ENCODE data around the gene RNF113B.

RNF113B gene

GRCh38 chr13:98221234-98221633 lies 44.2 kb upstream of the RNF113B start:
- Histone ChIP-seq H3K36me3 (ENCODE audit: insufficient read depth, low read length) (no peaks in the 10 kb centered on the region), H3K4me3 (ENCODE audit: low read depth in 1 of 2, low read length in 2 of 2) (no peak overlapping the region), H3K9ac (ENCODE audit: low read depth, low read length) (no peak overlapping the region), H4K20me1 (ENCODE audit: insufficient read depth, low read length) (no peaks in the 10 kb centered on the region; the same call in 1 of the 2 replicates), H3K27me3 (ENCODE audit: insufficient read depth, low read length, poor library complexity) (peaks cover 6% of the 10 kb centered on the region), H3K79me2 (ENCODE audit: insufficient read depth, low read length) (no peaks in the 10 kb centered on the region), H2AFZ (ENCODE audit: low read depth, low read length) (no peak overlapping the region), H3K27ac (ENCODE audit: low read length) (no peak overlapping the region), H3K4me1 (ENCODE audit: insufficient read depth, low read length) (no peaks in the 10 kb centered on the region), H3K9me3 (ENCODE audit: insufficient read depth, low read length, severe bottlenecking) (no peaks in the 10 kb centered on the region), H3K4me2 (ENCODE audit: insufficient read depth, low read length) (no peak overlapping the region)
- no peak for TF ChIP-seq EZH2 (IDR thresholded peaks at IDR 0.05; ENCODE audit: borderline replicate concordance, low read depth, low read length, severe bottlenecking)
- no peak for TF ChIP-seq CTCF (IDR thresholded peaks at IDR 0.05; ENCODE audit: borderline replicate concordance, extremely low read depth, low read length, poor library complexity, severe bottlenecking)
- no peak for DNase-seq
- no peak for ATAC-seq (ENCODE audit: insufficient read depth, low read depth)

GRCh38 chr13:98220271-98220791 lies 43.3 kb upstream of the RNF113B start:
- Histone ChIP-seq H3K4me1 (ENCODE audit: insufficient read depth, low read length) (no peaks in the 10 kb centered on the region), H3K9me3 (ENCODE audit: insufficient read depth, low read length, severe bottlenecking) (no peaks in the 10 kb centered on the region), H2AFZ (ENCODE audit: low read depth, low read length) (no peak overlapping the region), H4K20me1 (ENCODE audit: insufficient read depth, low read length) (no peaks in the 10 kb centered on the region; the same call in 1 of the 2 replicates), H3K36me3 (ENCODE audit: insufficient read depth, low read length) (no peaks in the 10 kb centered on the region), H3K27ac (ENCODE audit: low read length) (no peak overlapping the region), H3K4me2 (ENCODE audit: insufficient read depth, low read length) (no peak overlapping the region), H3K4me3 (ENCODE audit: low read depth in 1 of 2, low read length in 2 of 2) (no peak overlapping the region), H3K27me3 (ENCODE audit: insufficient read depth, low read length, poor library complexity) (peaks cover 6% of the 10 kb centered on the region), H3K79me2 (ENCODE audit: insufficient read depth, low read length) (no peaks in the 10 kb centered on the region), H3K9ac (ENCODE audit: low read depth, low read length) (no peak overlapping the region)
- TF ChIP-seq CTCF (IDR thresholded peaks at IDR 0.05; ENCODE audit: borderline replicate concordance, extremely low read depth, low read length, poor library complexity, severe bottlenecking): no peak
- TF ChIP-seq EZH2 (IDR thresholded peaks at IDR 0.05; ENCODE audit: borderline replicate concordance, low read depth, low read length, severe bottlenecking): no peak
- DNase-seq (no peak), ATAC-seq (ENCODE audit: insufficient read depth, low read depth) (no peak)

GRCh38 chr13:98219685-98220084 lies 42.6 kb upstream of the RNF113B start:
- Histone ChIP-seq H3K27me3 (ENCODE audit: insufficient read depth, low read length, poor library complexity) (peaks cover 5% of the 10 kb centered on the region), H2AFZ (ENCODE audit: low read depth, low read length) (no peak overlapping the region), H4K20me1 (ENCODE audit: insufficient read depth, low read length) (no peaks in the 10 kb centered on the region; the same call in 1 of the 2 replicates), H3K4me1 (ENCODE audit: insufficient read depth, low read length) (no peaks in the 10 kb centered on the region), H3K27ac (ENCODE audit: low read length) (no peak overlapping the region), H3K9me3 (ENCODE audit: insufficient read depth, low read length, severe bottlenecking) (no peaks in the 10 kb centered on the region), H3K36me3 (ENCODE audit: insufficient read depth, low read length) (no peaks in the 10 kb centered on the region), H3K79me2 (ENCODE audit: insufficient read depth, low read length) (no peaks in the 10 kb centered on the region), H3K4me2 (ENCODE audit: insufficient read depth, low read length) (no peak overlapping the region), H3K4me3 (ENCODE audit: low read depth in 1 of 2, low read length in 2 of 2) (no peak overlapping the region), H3K9ac (ENCODE audit: low read depth, low read length) (no peak overlapping the region)
- ATAC-seq (ENCODE audit: insufficient read depth, low read depth) (no peak), DNase-seq (no peak)
- no peak for TF ChIP-seq EZH2 (IDR thresholded peaks at IDR 0.05; ENCODE audit: borderline replicate concordance, low read depth, low read length, severe bottlenecking)
- TF ChIP-seq CTCF (IDR thresholded peaks at IDR 0.05; ENCODE audit: borderline replicate concordance, extremely low read depth, low read length, poor library complexity, severe bottlenecking): no peak

Measured in DND-41 (cell line).